Transverse colon (tissue), 4 donors: ENCODE results near the gene KLHL29.

Source experiments
- EP300 ChIP-seq: sonication (generic); formaldehyde crosslinking; IDR thresholded peaks from one replicate; pipeline ENCODE4 v1.6.1; 2017; ENCODE audit warnings: antibody characterized with exemption, low read depth
- POLR2AphosphoS5 ChIP-seq, 3 donors: sonication (generic); formaldehyde crosslinking; IDR thresholded peaks; one replicate each; pipeline ENCODE4 v1.6.1; 2016; ENCODE audit warnings: antibody characterized with exemption in 3 of 3
- TF ChIP-seq, protein P1 (sequence below), 5 experiments: fragments of 200-600 bp in 3 of 5; fragments of 450-650 bp in 2 of 5; sonication (generic) in 3 of 5; IDR thresholded peaks; 1 replicate in 2 of 5; 2 replicates in 3 of 5; pipeline ENCODE4 v1.5.1; 2016 to 2017; ENCODE audit warnings: antibody characterized with exemption in 5 of 5, inconsistent platforms in 3 of 5, mild to moderate bottlenecking in 2 of 5, moderate library complexity in 1 of 5

DNA sequence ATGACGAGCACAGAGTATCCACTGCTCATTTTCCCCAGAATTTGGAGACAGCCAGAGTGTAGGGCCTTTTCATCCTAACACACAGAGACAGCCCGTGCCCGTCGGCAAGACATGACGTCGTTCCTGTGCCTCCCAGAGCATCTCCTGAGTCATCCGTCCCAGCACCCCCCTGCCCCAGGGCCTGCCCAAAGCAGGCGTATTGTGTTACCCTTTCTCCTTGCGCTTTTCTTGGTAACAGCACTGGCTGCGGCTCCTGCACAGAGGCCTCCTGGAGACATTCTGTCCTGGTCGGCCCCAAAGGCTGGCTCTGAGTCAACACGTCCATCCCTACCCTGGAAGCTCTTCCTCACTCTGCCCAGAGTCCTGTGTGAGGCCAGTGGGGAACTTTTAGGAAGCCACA is 217.1 kb downstream of the KLHL29 start:
- TF ChIP-seq, protein P1, sequence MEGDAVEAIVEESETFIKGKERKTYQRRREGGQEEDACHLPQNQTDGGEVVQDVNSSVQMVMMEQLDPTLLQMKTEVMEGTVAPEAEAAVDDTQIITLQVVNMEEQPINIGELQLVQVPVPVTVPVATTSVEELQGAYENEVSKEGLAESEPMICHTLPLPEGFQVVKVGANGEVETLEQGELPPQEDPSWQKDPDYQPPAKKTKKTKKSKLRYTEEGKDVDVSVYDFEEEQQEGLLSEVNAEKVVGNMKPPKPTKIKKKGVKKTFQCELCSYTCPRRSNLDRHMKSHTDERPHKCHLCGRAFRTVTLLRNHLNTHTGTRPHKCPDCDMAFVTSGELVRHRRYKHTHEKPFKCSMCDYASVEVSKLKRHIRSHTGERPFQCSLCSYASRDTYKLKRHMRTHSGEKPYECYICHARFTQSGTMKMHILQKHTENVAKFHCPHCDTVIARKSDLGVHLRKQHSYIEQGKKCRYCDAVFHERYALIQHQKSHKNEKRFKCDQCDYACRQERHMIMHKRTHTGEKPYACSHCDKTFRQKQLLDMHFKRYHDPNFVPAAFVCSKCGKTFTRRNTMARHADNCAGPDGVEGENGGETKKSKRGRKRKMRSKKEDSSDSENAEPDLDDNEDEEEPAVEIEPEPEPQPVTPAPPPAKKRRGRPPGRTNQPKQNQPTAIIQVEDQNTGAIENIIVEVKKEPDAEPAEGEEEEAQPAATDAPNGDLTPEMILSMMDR (IDR thresholded peaks at IDR 0.05): no peak
- TF ChIP-seq EP300 (peak; percentile 95), POLR2AphosphoS5 (IDR thresholded peaks at IDR 0.05) (peak; percentile 37 to 75 (median 64))
